GM10266 (cell line): ENCODE results near the gene FBXO11.

Source experiments
- DNase-seq: peaks from one replicate; pipeline ENCODE4 v3.0.0; 2012; ENCODE audit errors: extremely low spot score
- CTCF ChIP-seq: IDR thresholded peaks from 2 replicates; pipeline ENCODE4 v1.5.1; 2012; ENCODE audit warnings: mild to moderate bottlenecking, low read depth; ENCODE audit not compliant: control insufficient read depth, insufficient read depth; ENCODE audit errors: missing control alignments

Gene FBXO11

GRCh38 chr2:47809903-47810302 lies 96.4 kb downstream of the FBXO11 start:
- no peak for DNase-seq
- TF ChIP-seq CTCF = no peak

- no peak for TF ChIP-seq CTCF
Observed at GRCh38 chr2:47808614-47809013, 97.7 kb downstream of the FBXO11 start.

GRCh38 chr2:47805850-47806249 lies 100.4 kb downstream of the FBXO11 start:
- DNase-seq = no peak
- no peak for TF ChIP-seq CTCF

More at GRCh38 chr2:47808614-47809013, 97.7 kb downstream of the FBXO11 start:
- no peak for DNase-seq

GRCh38 chr2:47803770-47804169 lies 102.5 kb downstream of the FBXO11 start:
- TF ChIP-seq CTCF = no peak

GRCh38 chr2:47803363-47803762 lies 102.9 kb downstream of the FBXO11 start:
- TF ChIP-seq CTCF = no peak
- DNase-seq = no peak

More at GRCh38 chr2:47803770-47804169, 102.5 kb downstream of the FBXO11 start:
- no peak for DNase-seq

GRCh38 chr2:47801118-47801517 lies 105.2 kb downstream of the FBXO11 start:
- no peak for DNase-seq
- TF ChIP-seq CTCF = no peak

- no peak for TF ChIP-seq CTCF
- DNase-seq = no peak
Observed at GRCh38 chr2:47799031-47799609, 107.2 kb downstream of the FBXO11 start.
